Measurements from ENCODE around the gene POLA2.

- TF ChIP-seq POLR2AphosphoS5 (IDR thresholded peaks at IDR 0.05; ENCODE audit: low read depth, low read length) (no peak), TAF1 (IDR thresholded peaks at IDR 0.05; ENCODE audit: borderline replicate concordance, low read depth, low read length) (no peak)
Observed at GRCh38 chr11:65274735-65275682, 13.2 kb downstream of the POLA2 start.
